ENCODE measurements around the gene MORN2.

DNA sequence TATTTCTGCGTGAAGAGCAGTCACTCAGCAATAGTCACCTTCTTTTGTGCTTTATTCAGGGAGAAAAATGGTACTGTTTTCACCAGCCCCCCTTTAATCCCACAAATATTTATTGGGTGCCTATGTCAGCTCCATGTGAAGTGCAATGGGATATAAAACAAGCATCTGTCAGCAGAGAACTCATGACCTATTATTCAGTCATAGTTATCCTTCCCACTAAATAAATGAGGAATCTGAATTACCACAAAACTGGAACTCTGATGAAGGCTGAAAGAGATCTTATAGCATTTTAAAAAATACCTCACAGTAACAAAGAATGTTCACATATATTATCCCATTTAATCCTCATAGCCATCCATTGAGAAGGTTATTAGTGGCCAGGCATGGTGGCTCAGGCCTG is 45.8 kb upstream of the MORN2 start:
- TF ChIP-seq EZH2 (IDR thresholded peaks at IDR 0.05; ENCODE audit: insufficient read depth, poor library complexity, severe bottlenecking) (no peak), EZH2phosphoT487 (IDR thresholded peaks at IDR 0.05; ENCODE audit: insufficient read depth, low read depth) (no peak)

Measured in GM23248 (cell line).